ENCODE results near the gene GABRB2. TPM values are rescaled to one million over a fixed set of nuclear protein-coding genes. Genes with fewer than 3 reads are reported as not detected.

GABRB2 gene
- total RNA-seq, 4 donors from 2014 or later, result 3.1 to 3.2 (median 3.2) TPM; not detected in 1

GRCh38 chr5:161546095-161546469 lies 443 bp downstream of the GABRB2 start:
- DNase-seq, result no peak
- Histone ChIP-seq H3K27me3 (peaks cover 0 to 22% of the 10 kb centered on the region in 2 donors), H3K4me3 (peak overlapping the region in 2 of 4 donors; percentile 46 to 55), H3K9me3 (no peaks in the 10 kb centered on the region), H3K36me3 (no peaks in the 10 kb centered on the region), H3K27ac (no peak overlapping the region), H3K4me1 (peaks cover 0 to 16% (median 0%) of the 10 kb centered on the region in 4 donors)
- no peak for TF ChIP-seq POLR2A (IDR thresholded peaks at IDR 0.05)
- no peak for TF ChIP-seq CTCF (IDR thresholded peaks at IDR 0.05)

DNA sequence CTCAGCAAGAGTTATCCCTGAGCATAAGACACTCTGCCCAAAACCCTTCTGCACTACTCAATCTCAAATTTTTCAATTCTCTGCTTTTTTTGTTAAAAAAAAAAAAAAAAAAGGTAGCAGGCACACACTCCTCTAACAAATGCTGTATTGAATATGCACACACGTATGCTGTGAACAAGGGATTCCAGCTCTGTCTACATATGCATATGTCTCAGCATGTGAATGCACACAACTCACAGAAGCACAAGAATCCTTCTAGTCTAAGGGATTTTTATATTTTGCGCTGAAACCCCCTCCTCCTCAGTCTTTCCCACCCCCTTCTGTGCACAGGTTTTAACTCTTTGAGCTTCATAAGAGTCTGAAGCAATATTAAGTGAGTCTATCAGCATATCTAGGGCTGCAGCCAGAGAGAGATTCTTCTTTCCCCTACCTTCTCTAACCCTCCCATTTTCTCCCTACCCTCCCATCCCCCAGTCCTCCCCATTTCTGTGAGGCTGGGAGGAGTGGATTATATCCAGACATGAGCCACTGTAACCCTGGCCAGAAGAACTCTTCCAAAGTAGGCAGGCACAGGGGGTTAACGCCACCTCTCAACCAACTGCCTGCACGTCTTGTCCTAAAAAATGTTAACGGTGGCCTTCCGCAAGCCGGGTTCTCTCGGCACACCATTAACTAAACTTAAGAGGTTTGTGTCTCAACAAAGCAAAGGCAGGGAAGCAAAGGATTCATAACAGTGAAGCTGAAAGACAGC lies 1.0 kb downstream of the GABRB2 start:
- Histone ChIP-seq H3K4me1 (peaks cover 0 to 16% (median 0%) of the 10 kb centered on the region in 4 donors), H3K4me3 (no peak overlapping the region), H3K36me3 (no peaks in the 10 kb centered on the region), H3K27ac (no peak overlapping the region), H3K27me3 (peaks cover 0 to 22% of the 10 kb centered on the region in 2 donors), H3K9me3 (no peaks in the 10 kb centered on the region)
- no peak for DNase-seq
- no peak for TF ChIP-seq POLR2A (IDR thresholded peaks at IDR 0.05)
- no peak for TF ChIP-seq CTCF (IDR thresholded peaks at IDR 0.05)

GRCh38 chr5:161544350-161544765 lies 2.2 kb downstream of the GABRB2 start:
- Histone ChIP-seq H3K9me3 (no peaks in the 10 kb centered on the region), H3K27ac (no peak overlapping the region), H3K36me3 (no peaks in the 10 kb centered on the region), H3K4me3 (no peak overlapping the region), H3K4me1 (peaks cover 0 to 16% (median 0%) of the 10 kb centered on the region in 4 donors), H3K27me3 (peaks cover 0 to 22% of the 10 kb centered on the region in 2 donors)
- TF ChIP-seq CTCF (IDR thresholded peaks at IDR 0.05), result peak in 4 of 6 experiments; percentile 44 to 68 (median 56)
- TF ChIP-seq POLR2A (IDR thresholded peaks at IDR 0.05), result no peak
- peak in 1 of 3 donors; percentile 62 for DNase-seq

- no peak for DNase-seq
- Histone ChIP-seq H3K4me1 (no peaks in the 10 kb centered on the region), H3K9me3 (no peaks in the 10 kb centered on the region), H3K27ac (no peak overlapping the region), H3K27me3 (no peaks in the 10 kb centered on the region), H3K36me3 (no peaks in the 10 kb centered on the region), H3K4me3 (no peak overlapping the region)
- TF ChIP-seq POLR2A (IDR thresholded peaks at IDR 0.05), result no peak
- no peak for TF ChIP-seq CTCF (IDR thresholded peaks at IDR 0.05)
Measured at GRCh38 chr5:161539016-161539415, 7.5 kb downstream of the GABRB2 start.

- H3K36me3 ChIP-seq, result no peaks in the 10 kb centered on the region
- no peaks in the 10 kb centered on the region for H3K9me3 ChIP-seq
- H3K27me3 ChIP-seq, result no peaks in the 10 kb centered on the region
- DNase-seq, result no peak
- H3K4me1 ChIP-seq, result no peaks in the 10 kb centered on the region
- no peak overlapping the region for H3K27ac ChIP-seq
- no peak overlapping the region for H3K4me3 ChIP-seq
- TF ChIP-seq POLR2A (IDR thresholded peaks at IDR 0.05) (no peak), CTCF (IDR thresholded peaks at IDR 0.05) (peak in 2 of 6 experiments; percentile 15 to 27)
Measured at GRCh38 chr5:161535762-161536161, 10.8 kb downstream of the GABRB2 start.

Data from Peyer's patch (tissue), 4 donors.